H1 (cell line): Measurements from ENCODE around the gene AEBP1. TPM values are rescaled to one million over a fixed set of nuclear protein-coding genes. Genes with fewer than 3 reads are reported as not detected.

Source experiments
- CTCF ChIA-PET: fragments of 300-600 bp; sonication (Branson Sonifier 250); formaldehyde crosslinking; loops from one replicate; lab custom pipeline; 2021; ENCODE audit not compliant: partially characterized antibody; lab: Charles Lee
- POLR2A ChIA-PET: fragments of 300-600 bp; sonication (Branson Sonifier 250); formaldehyde crosslinking; loops from one replicate; lab custom pipeline; 2021; ENCODE audit warnings: inconsistent platforms; ENCODE audit not compliant: partially characterized antibody; lab: Charles Lee
- DNase-seq, 2 experiments: peaks; one replicate each; pipeline versions ENCODE4 v3.0.0 to v3.0.0-alpha.2; 2010 to 2022; ENCODE audit warnings: low spot score in 2 of 2, low read depth in 1 of 2, mixed read lengths in 1 of 2
- FAIRE-seq: peaks from 2 replicates; lab custom pipeline; 2011; peaks lifted over from hg19 to GRCh38; lab: Jason Lieb, UNC
- H2AFZ ChIP-seq: 2 replicates; pipeline ENCODE4 v1.8.1; 2012; ENCODE audit warnings: low read length, inconsistent platforms
- H2AK5ac ChIP-seq: 2 replicates; pipeline ENCODE4 v1.6.1; 2013; ENCODE audit warnings: low read depth, low read length
- H2BK120ac ChIP-seq: replicated peaks from 2 replicates; pipeline ENCODE3; 2013; ENCODE audit warnings: low read depth, low read length, inconsistent platforms
- H2BK12ac ChIP-seq: 2 replicates; pipeline ENCODE4 v1.6.1; 2013; ENCODE audit warnings: low read depth, low read length
- H2BK15ac ChIP-seq: 2 replicates; pipeline ENCODE4 v1.6.1; 2013; ENCODE audit warnings: low read length
- H2BK20ac ChIP-seq: 2 replicates; pipeline ENCODE4 v1.6.1; 2013; ENCODE audit warnings: low read length
- H2BK5ac ChIP-seq: 2 replicates; pipeline ENCODE4 v1.6.1; 2013; ENCODE audit warnings: low read depth, low read length
- H3K14ac ChIP-seq: 2 replicates; pipeline ENCODE4 v1.6.1; 2013; ENCODE audit warnings: inconsistent platforms; ENCODE audit not compliant: insufficient read length
- H3K18ac ChIP-seq: 2 replicates; pipeline ENCODE4 v1.6.1; 2013; ENCODE audit warnings: low read length; ENCODE audit errors: extremely low read depth
- H3K23ac ChIP-seq: 2 replicates; pipeline ENCODE4 v1.6.1; 2013; ENCODE audit warnings: inconsistent platforms; ENCODE audit not compliant: insufficient read length
- H3K23me2 ChIP-seq: 2 replicates; pipeline ENCODE4 v1.6.1; 2013; ENCODE audit warnings: low read depth, low read length
- H3K27ac ChIP-seq: 2 replicates; pipeline ENCODE4 v1.6.1; 2011; ENCODE audit warnings: low read depth, low read length, inconsistent platforms
- H3K27me3 ChIP-seq, 4 experiments: replicated peaks in 1 of 4; 1 replicate in 1 of 4; 2 replicates in 3 of 4; pipeline versions ENCODE4 v1.6.1 to v1.8.1; 2011 to 2013; ENCODE audit warnings: low read length in 3 of 4, mild to moderate bottlenecking in 3 of 4, inconsistent platforms in 2 of 4, mixed read lengths in 2 of 4, moderate library complexity in 1 of 4; ENCODE audit not compliant: control insufficient read depth in 3 of 4, insufficient read depth in 3 of 4; ENCODE audit errors: extremely low read depth in 1 of 4
- H3K36me3 ChIP-seq, 4 experiments: 2 replicates each; pipeline versions ENCODE4 v1.6.1 to v1.8.1; 2011 to 2013; ENCODE audit warnings: mild to moderate bottlenecking in 4 of 4, low read length in 3 of 4, moderate library complexity in 2 of 4, control low read depth in 1 of 4, inconsistent platforms in 1 of 4; ENCODE audit not compliant: insufficient read depth in 4 of 4, control insufficient read depth in 2 of 4
- H3K4ac ChIP-seq: replicated peaks from 2 replicates; pipeline ENCODE3; 2013; ENCODE audit warnings: low read length, low read depth, mixed read lengths, inconsistent platforms; ENCODE audit not compliant: insufficient read length
- H3K4me1 ChIP-seq, 4 experiments: replicated peaks in 1 of 4; 1 replicate in 1 of 4; 2 replicates in 3 of 4; pipeline versions ENCODE4 v1.6.1 to v1.8.1; 2011 to 2013; ENCODE audit warnings: low read length in 3 of 4, inconsistent platforms in 2 of 4, mixed read lengths in 1 of 4; ENCODE audit not compliant: insufficient read depth in 4 of 4, control insufficient read depth in 3 of 4
- H3K4me2 ChIP-seq, 2 experiments: 2 replicates each; pipeline versions ENCODE4 v1.6.1 to v1.8.1; 2011 to 2013; ENCODE audit warnings: low read depth in 2 of 2, low read length in 2 of 2, control low read depth in 1 of 2, inconsistent platforms in 1 of 2, mild to moderate bottlenecking in 1 of 2; ENCODE audit not compliant: insufficient read depth in 1 of 2
- H3K4me3 ChIP-seq, 4 experiments: fragments of 200-600, 300-600 bp in 1 of 4; sonication (generic), shearing (Covaris generic), sonication (Bioruptor Twin) in 1 of 4; 2 replicates each; pipeline versions ENCODE4 v1.5.1 to v1.8.1; 2011 to 2016; ENCODE audit warnings: low read length in 4 of 4, low read depth in 3 of 4, control low read depth in 2 of 4, inconsistent platforms in 2 of 4, mild to moderate bottlenecking in 2 of 4, mixed read lengths in 1 of 4, moderate library complexity in 1 of 4; ENCODE audit not compliant: insufficient read depth in 2 of 4; ENCODE audit errors: extremely low read depth in 1 of 4
- H3K56ac ChIP-seq: replicated peaks from 2 replicates; pipeline ENCODE3; 2013; ENCODE audit warnings: low read depth, mild to moderate bottlenecking, mixed read lengths, low read length, inconsistent platforms; ENCODE audit not compliant: insufficient read length
- H3K79me1 ChIP-seq: 2 replicates; pipeline ENCODE4 v1.6.1; 2013; ENCODE audit warnings: low read depth, low read length, control low read depth
- H3K79me2 ChIP-seq, 2 experiments: 2 replicates each; pipeline versions ENCODE4 v1.6.1 to v1.8.1; 2012 to 2013; ENCODE audit warnings: low read length in 2 of 2, mild to moderate bottlenecking in 2 of 2, inconsistent platforms in 1 of 2; ENCODE audit not compliant: insufficient read depth in 2 of 2, control insufficient read depth in 1 of 2
- H3K9ac ChIP-seq, 4 experiments: replicated peaks in 1 of 4; 1 replicate in 1 of 4; 2 replicates in 3 of 4; pipeline versions ENCODE4 v1.6.1 to v1.8.1; 2011 to 2013; ENCODE audit warnings: low read depth in 3 of 4, low read length in 3 of 4, control low read depth in 2 of 4, mild to moderate bottlenecking in 2 of 4, moderate library complexity in 2 of 4, inconsistent platforms in 1 of 4; ENCODE audit errors: extremely low read depth in 1 of 4
- H3K9me3 ChIP-seq, 2 experiments: 2 replicates each; pipeline versions ENCODE4 v1.6.1 to v1.8.1; 2012 to 2013; ENCODE audit warnings: mild to moderate bottlenecking in 2 of 2, moderate library complexity in 2 of 2, control low read depth in 1 of 2, inconsistent platforms in 1 of 2, low read depth in 1 of 2, low read length in 1 of 2, mixed read lengths in 1 of 2; ENCODE audit not compliant: insufficient read depth in 2 of 2
- H4K20me1 ChIP-seq, 2 experiments: replicated peaks in 1 of 2; 2 replicates each; pipeline versions ENCODE3 to v1.8.1; 2011 to 2013; ENCODE audit warnings: inconsistent platforms in 2 of 2, low read length in 2 of 2, mild to moderate bottlenecking in 1 of 2; ENCODE audit not compliant: insufficient read depth in 2 of 2, control insufficient read depth in 1 of 2
- H4K5ac ChIP-seq: 2 replicates; pipeline ENCODE4 v1.6.1; 2013; ENCODE audit warnings: low read length, low read depth, mixed read lengths, inconsistent platforms; ENCODE audit not compliant: insufficient read length
- H4K8ac ChIP-seq: 2 replicates; pipeline ENCODE4 v1.8.0; 2013; ENCODE audit warnings: mild to moderate bottlenecking, moderate library complexity, low read length, inconsistent platforms; ENCODE audit not compliant: insufficient read depth; ENCODE audit errors: extremely low read depth
- H4K91ac ChIP-seq: replicated peaks from 2 replicates; pipeline ENCODE3; 2013; ENCODE audit warnings: low read length, mixed read lengths, inconsistent platforms; ENCODE audit not compliant: insufficient read length
- POLR2AphosphoS5 ChIP-seq: IDR thresholded peaks from 2 replicates; pipeline ENCODE4 v1.6.1; 2011; ENCODE audit warnings: low read depth, low read length
- WGBS, 2 experiments: shearing (Covaris generic) in 1 of 2; methylation state at CpG; one replicate each; pipeline versions ENCODE4 v1.1.6 to v1.1.7; 2013 to 2015; ENCODE audit warnings: low lambda C conversion rate in 2 of 2, mixed read lengths in 2 of 2, inconsistent platforms in 1 of 2, low coverage in 1 of 2, missing lambda C conversion rate in 1 of 2; ENCODE audit not compliant: insufficient replicate concordance in 2 of 2, insufficient coverage in 1 of 2, insufficient read length in 1 of 2; ENCODE audit errors: extremely low coverage in 1 of 2, missing lambda C conversion rate in 1 of 2; 5-methylcytosine and 5-hydroxymethylcytosine counted together
- polyA plus RNA-seq, 7 experiments: library from polyadenylated mRNA; depleted of rRNA in 3 of 7; stranded (reverse) in 5 of 7; unstranded in 2 of 7; fragments of >200 nt in 5 of 7; fragments of 200-250 nt in 2 of 7; gene quantifications; 1 replicate in 5 of 7; 2 replicates in 1 of 7; 4 replicates in 1 of 7; pipeline versions ENCODE4 v1.2.1 to v1.2.3, GENCODE V29; 2011 to 2013; ENCODE audit warnings: missing spikeins in 2 of 7, mixed read lengths in 2 of 7
- total RNA-seq: library from RNA; stranded (reverse); fragmentation: NEBNext Ultra II Directional; extraction: Animal tissue kit (Norgen Biotek cat#: 25700); gene quantifications from 2 replicates; pipeline ENCODE4 v1.2.1, GENCODE V29; 2021

Gene AEBP1
- total and polyA plus RNA-seq, 2 of the 8 experiments (the other 6 are each of a cell fraction or from before 2014, with no cell fraction given), result 10.4 to 41.2 TPM

DNA sequence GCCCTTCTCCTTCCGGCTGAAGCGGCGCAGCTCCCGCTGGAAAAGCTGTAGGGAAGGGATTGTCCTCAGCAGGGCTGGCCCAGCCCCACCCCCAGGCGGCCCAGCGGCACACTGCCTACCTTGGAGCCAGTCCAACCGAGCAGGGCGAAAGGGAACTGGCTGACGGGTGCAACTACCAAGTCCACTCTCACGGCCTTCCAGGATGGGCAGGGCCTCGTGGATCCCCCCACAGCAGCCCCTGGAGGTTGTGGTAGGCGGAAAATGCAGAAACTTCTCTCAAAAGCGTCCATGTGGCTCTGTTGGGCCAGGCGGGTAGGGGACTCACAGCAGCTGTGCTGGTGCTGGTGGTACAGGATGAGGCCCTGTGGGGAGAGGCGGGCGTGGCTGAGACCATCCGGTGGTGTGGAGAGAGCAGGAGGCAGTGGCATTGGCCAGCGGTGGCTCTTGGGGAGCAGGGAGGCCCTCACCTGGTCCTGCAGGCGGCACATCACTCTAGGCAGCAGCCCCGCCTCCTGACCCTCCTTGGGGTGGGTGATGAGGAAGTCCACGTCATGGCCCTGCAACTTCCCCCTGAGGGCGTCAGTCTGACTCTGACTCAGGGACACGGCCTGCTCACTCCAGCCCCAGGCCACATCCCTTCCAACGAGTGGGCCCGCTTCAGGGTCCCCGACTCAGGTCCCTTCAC lies 30.3 kb upstream of the AEBP1 start:
- Histone ChIP-seq H3K56ac (no peak overlapping the region), H4K91ac (no peak overlapping the region), H3K36me3 (peaks cover 14 to 26% (median 16%) of the 10 kb centered on the region in 4 experiments), H4K20me1 (peaks cover 0 to 8% of the 10 kb centered on the region in 2 experiments), H3K27ac (no peak overlapping the region), H2BK120ac (no peak overlapping the region), H3K27me3 (no peaks in the 10 kb centered on the region), H2AFZ (no peak overlapping the region), H3K4me1 (no peaks in the 10 kb centered on the region), H3K4me3 (no peak overlapping the region), H3K18ac (no peak overlapping the region), H2BK12ac (no peak overlapping the region), H3K9ac (no peak overlapping the region), H3K23ac (no peak overlapping the region), H3K4me2 (no peak overlapping the region), H3K79me2 (no peaks in the 10 kb centered on the region), H3K4ac (no peak overlapping the region), H2BK20ac (no peak overlapping the region), H2BK15ac (no peak overlapping the region), H2BK5ac (0 out of 2 replicates have a peak overlapping the region, but pooled peaks have one; percentile 24), H2AK5ac (no peak overlapping the region), H4K5ac (no peak overlapping the region), H3K9me3 (no peaks in the 10 kb centered on the region), H3K23me2 (no peaks in the 10 kb centered on the region), H4K8ac (no peak overlapping the region), H3K14ac (no peak overlapping the region), H3K79me1 (no peaks in the 10 kb centered on the region)
- CTCF ChIA-PET, result interaction anchor here (0.6 to 2.1 kb wide), 5 partner anchors 31 to 516 kb away, joined by 3 to 6 read pairs (median 4); no protein-coding TSS in a partner anchor
- no peak for DNase-seq
- POLR2A ChIA-PET, result interaction anchor here (5.5 kb wide), 1 partner anchor 8 kb away, joined by 48 read pairs; the partner anchor contains the start of gene PGAM2
- FAIRE-seq, result no peak
- WGBS, 2 experiments, result 85% methylated on average over 22 of the region's 26 CpGs; no CpG with 5 or more reads in 1 of the 2 experiments
- no peak for TF ChIP-seq POLR2AphosphoS5
